Type B pancreatic cell (in vitro differentiated cells): ENCODE data around the gene VEPH1. TPM values are rescaled to one million over a fixed set of nuclear protein-coding genes. Genes with fewer than 3 reads are reported as not detected.

Experiments
- DNase-seq: peaks from one replicate; pipeline ENCODE4 v3.0.0; 2021; ENCODE audit warnings: mixed read lengths; ENCODE audit not compliant: unreplicated experiment; ENCODE audit errors: extremely low spot score
- H3K27ac Mint-ChIP-seq: 2 replicates; pipeline ENCODE4 v1.8.0; 2021; ENCODE audit warnings: mild to moderate bottlenecking, mixed read lengths
- H3K27me3 Mint-ChIP-seq: 2 replicates; pipeline ENCODE4 v1.8.0; 2021; ENCODE audit warnings: mixed read lengths
- H3K36me3 Mint-ChIP-seq: 2 replicates; pipeline ENCODE4 v1.8.0; 2021; ENCODE audit warnings: mixed read lengths
- H3K4me1 Mint-ChIP-seq: one replicate; pipeline ENCODE4 v1.8.0; 2021; ENCODE audit warnings: mixed read lengths; ENCODE audit not compliant: unreplicated experiment
- H3K4me3 Mint-ChIP-seq: 2 replicates; pipeline ENCODE4 v1.8.0; 2021; ENCODE audit warnings: mild to moderate bottlenecking, mixed read lengths
- H3K9me3 Mint-ChIP-seq: 2 replicates; pipeline ENCODE4 v1.8.0; 2021; ENCODE audit warnings: mixed read lengths
- total RNA-seq: library from RNA; stranded (reverse); gene quantifications from 2 replicates; pipeline ENCODE4 v1.2.1, GENCODE V29; 2021; ENCODE audit warnings: low replicate concordance
- TF ChIP-seq, protein P1 (sequence below): fragments of 200-600 bp; sonication (generic); conservative IDR thresholded peaks from 2 replicates; pipeline ENCODE4 v1.5.0; 2021; ENCODE audit warnings: antibody characterized with exemption, mild to moderate bottlenecking

Gene VEPH1
- total RNA-seq, 1 donor from 2014 or later = 5.9 TPM

DNA sequence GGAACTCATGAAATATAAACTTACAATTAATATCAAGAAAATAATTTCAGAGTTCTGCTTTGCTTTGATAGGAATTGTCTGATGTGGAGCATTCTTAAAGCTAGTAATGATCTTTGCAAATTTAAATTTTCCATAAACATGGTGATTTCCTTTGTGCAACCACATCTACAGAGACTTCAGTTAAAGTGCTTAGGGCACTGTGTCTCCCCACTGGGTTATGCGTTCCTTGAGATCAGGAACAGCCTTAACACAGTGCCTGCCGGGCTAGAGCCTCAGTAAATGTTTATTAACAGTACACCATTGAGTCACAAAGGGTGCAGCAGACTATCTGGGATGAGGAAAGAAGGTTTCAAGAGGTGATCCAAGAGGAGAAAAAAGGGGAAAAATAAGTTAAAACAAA, 235.2 kb downstream of the VEPH1 start:
- Mint-ChIP-seq H3K27me3 (no peaks in the 10 kb centered on the region), H3K9me3 (no peaks in the 10 kb centered on the region), H3K4me1 (peaks cover 8% of the 10 kb centered on the region), H3K4me3 (no peak overlapping the region), H3K36me3 (no peaks in the 10 kb centered on the region), H3K27ac (no peak overlapping the region)
- TF ChIP-seq, protein P1, sequence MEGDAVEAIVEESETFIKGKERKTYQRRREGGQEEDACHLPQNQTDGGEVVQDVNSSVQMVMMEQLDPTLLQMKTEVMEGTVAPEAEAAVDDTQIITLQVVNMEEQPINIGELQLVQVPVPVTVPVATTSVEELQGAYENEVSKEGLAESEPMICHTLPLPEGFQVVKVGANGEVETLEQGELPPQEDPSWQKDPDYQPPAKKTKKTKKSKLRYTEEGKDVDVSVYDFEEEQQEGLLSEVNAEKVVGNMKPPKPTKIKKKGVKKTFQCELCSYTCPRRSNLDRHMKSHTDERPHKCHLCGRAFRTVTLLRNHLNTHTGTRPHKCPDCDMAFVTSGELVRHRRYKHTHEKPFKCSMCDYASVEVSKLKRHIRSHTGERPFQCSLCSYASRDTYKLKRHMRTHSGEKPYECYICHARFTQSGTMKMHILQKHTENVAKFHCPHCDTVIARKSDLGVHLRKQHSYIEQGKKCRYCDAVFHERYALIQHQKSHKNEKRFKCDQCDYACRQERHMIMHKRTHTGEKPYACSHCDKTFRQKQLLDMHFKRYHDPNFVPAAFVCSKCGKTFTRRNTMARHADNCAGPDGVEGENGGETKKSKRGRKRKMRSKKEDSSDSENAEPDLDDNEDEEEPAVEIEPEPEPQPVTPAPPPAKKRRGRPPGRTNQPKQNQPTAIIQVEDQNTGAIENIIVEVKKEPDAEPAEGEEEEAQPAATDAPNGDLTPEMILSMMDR = no peak
- no peak for DNase-seq

DNA sequence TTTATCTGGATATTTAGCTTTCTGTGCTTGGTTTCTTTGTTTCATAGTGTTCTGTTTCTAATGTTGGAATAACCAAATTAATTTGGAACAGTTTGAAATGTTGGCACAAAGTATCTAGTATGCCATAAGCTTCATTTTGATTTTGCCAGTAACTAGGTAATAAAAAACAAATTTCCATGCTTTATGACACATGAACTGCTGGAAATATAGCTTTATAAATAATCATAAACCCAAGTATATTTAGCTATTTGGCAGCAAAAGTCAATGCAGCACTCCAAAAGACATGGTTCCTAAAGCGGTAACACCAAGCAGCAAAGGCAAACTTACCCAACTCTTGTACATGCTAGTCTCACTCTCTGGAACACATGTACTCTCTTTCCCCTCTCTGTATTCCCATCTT, 237.3 kb downstream of the VEPH1 start:
- TF ChIP-seq, protein P1 = no peak
- Mint-ChIP-seq H3K27me3 (no peaks in the 10 kb centered on the region), H3K9me3 (no peaks in the 10 kb centered on the region), H3K4me3 (no peak overlapping the region), H3K36me3 (no peaks in the 10 kb centered on the region), H3K27ac (no peak overlapping the region), H3K4me1 (peaks cover 6% of the 10 kb centered on the region)
- DNase-seq = no peak

DNA sequence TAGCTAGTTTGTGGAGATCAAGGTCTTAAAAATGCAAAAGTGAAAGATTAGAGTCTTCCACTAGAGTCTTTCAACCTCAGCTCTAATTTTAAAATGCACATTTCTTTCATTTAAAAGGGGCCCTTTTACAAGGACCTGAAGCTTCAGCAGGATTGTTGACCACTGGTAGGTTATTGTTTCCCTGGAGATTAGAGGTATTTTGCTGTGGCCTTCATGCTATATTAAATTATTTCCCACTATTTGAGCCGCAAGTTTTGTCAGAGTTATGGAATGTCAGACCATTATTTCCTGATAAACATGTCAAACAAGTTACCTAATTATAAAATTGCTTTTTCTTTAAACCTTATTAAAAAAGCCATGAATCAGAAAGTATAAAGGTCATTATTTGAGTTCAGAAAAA, 240.2 kb downstream of the VEPH1 start:
- TF ChIP-seq, protein P1 = no peak
- Mint-ChIP-seq H3K4me3 (no peak overlapping the region), H3K27me3 (no peaks in the 10 kb centered on the region), H3K9me3 (no peaks in the 10 kb centered on the region), H3K36me3 (no peaks in the 10 kb centered on the region), H3K27ac (no peak overlapping the region), H3K4me1 (peaks cover 6% of the 10 kb centered on the region)
- DNase-seq = no peak

DNA sequence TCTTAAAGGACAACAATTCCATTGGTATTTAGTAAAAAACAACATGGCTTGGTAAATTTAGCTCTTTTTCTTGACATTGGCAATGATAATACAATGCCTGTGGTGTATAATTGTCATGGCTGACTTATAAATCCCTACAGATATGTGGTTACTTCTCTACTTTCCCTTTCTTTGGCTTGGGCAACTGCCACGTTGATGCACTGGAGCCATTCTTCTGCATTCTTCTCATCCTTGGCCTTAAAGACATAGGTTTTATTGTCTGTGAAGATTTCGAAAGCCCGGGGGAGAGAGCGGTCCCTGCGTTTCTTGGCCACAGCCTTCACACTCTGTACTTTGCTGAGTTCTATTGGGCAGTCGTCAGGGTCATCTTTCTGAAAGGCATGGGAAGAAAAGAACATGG, 242.2 kb downstream of the VEPH1 start:
- no peak overlapping the region for H3K4me3 Mint-ChIP-seq
- H3K4me1 Mint-ChIP-seq = peaks cover 6% of the 10 kb centered on the region
- no peak overlapping the region for H3K27ac Mint-ChIP-seq
- TF ChIP-seq, protein P1 = no peak
- no peaks in the 10 kb centered on the region for H3K9me3 Mint-ChIP-seq
- H3K27me3 Mint-ChIP-seq = no peaks in the 10 kb centered on the region
- DNase-seq = no peak
- H3K36me3 Mint-ChIP-seq = no peaks in the 10 kb centered on the region

DNA sequence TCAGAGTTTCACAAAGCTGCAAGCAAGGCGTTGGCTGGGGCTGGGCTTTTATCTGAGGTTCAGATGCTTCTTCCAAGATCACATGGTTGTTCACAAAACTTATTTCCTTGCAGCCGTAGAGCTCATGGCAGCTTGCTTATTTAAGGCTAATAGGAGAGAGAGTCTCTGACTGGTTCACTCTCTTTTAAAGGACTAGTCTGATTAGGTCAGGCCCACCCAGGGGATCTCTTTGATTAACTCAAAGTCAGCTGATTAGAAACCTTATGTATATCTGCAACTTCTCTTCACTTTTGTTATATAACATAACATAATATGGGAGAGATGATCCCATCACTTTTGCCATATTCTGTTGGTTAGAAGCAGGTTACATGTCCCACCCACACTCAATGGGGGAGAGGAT, 243.4 kb downstream of the VEPH1 start:
- Mint-ChIP-seq H3K4me3 (no peak overlapping the region), H3K9me3 (no peaks in the 10 kb centered on the region), H3K27me3 (no peaks in the 10 kb centered on the region), H3K4me1 (peaks cover 6% of the 10 kb centered on the region), H3K27ac (no peak overlapping the region), H3K36me3 (no peaks in the 10 kb centered on the region)
- no peak for DNase-seq
- TF ChIP-seq, protein P1 = no peak

DNA sequence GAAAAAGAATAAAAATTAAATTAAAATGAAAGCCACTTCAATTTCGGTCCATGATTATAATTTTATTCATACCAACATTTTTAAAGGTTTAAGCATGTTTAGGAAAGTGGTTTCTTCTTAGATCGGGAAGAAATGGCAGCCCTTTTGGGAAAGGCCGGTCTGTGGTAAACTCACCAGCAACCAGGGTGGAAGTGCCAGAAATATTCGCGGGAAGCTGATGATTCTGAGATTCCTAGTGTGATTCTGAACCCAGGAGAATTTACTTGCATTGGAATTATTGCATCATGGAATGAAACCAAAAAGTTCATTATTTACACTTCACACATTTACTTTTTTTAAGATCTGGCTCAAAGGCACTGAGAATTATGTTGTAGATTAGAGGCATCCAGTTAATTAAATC, 246.1 kb downstream of the VEPH1 start:
- no peak overlapping the region for H3K4me3 Mint-ChIP-seq
- H3K27ac Mint-ChIP-seq = no peak overlapping the region
- H3K36me3 Mint-ChIP-seq = no peaks in the 10 kb centered on the region
- H3K27me3 Mint-ChIP-seq = no peaks in the 10 kb centered on the region
- no peaks in the 10 kb centered on the region for H3K4me1 Mint-ChIP-seq
- no peaks in the 10 kb centered on the region for H3K9me3 Mint-ChIP-seq
- no peak for DNase-seq
- TF ChIP-seq, protein P1 = no peak
